H1 (cell line): ENCODE data around the gene ARHGAP22. TPM values are rescaled to one million over a fixed set of nuclear protein-coding genes. Genes with fewer than 3 reads are reported as not detected.

Experiments
- CTCF ChIA-PET: fragments of 300-600 bp; sonication (Branson Sonifier 250); formaldehyde crosslinking; loops from one replicate; lab custom pipeline; 2021; ENCODE audit not compliant: partially characterized antibody; lab: Charles Lee
- POLR2A ChIA-PET: fragments of 300-600 bp; sonication (Branson Sonifier 250); formaldehyde crosslinking; loops from one replicate; lab custom pipeline; 2021; ENCODE audit warnings: inconsistent platforms; ENCODE audit not compliant: partially characterized antibody; lab: Charles Lee
- DNase-seq, 2 experiments: peaks; one replicate each; pipeline versions ENCODE4 v3.0.0 to v3.0.0-alpha.2; 2010 to 2022; ENCODE audit warnings: low spot score in 2 of 2, low read depth in 1 of 2, mixed read lengths in 1 of 2
- FAIRE-seq: peaks from 2 replicates; lab custom pipeline; 2011; peaks lifted over from hg19 to GRCh38; lab: Jason Lieb, UNC
- H2AFZ ChIP-seq: 2 replicates; pipeline ENCODE4 v1.8.1; 2012; ENCODE audit warnings: low read length, inconsistent platforms
- H2AK5ac ChIP-seq: 2 replicates; pipeline ENCODE4 v1.6.1; 2013; ENCODE audit warnings: low read depth, low read length
- H2BK120ac ChIP-seq: replicated peaks from 2 replicates; pipeline ENCODE3; 2013; ENCODE audit warnings: low read depth, low read length, inconsistent platforms
- H2BK12ac ChIP-seq: 2 replicates; pipeline ENCODE4 v1.6.1; 2013; ENCODE audit warnings: low read depth, low read length
- H2BK15ac ChIP-seq: 2 replicates; pipeline ENCODE4 v1.6.1; 2013; ENCODE audit warnings: low read length
- H2BK20ac ChIP-seq: 2 replicates; pipeline ENCODE4 v1.6.1; 2013; ENCODE audit warnings: low read length
- H2BK5ac ChIP-seq: 2 replicates; pipeline ENCODE4 v1.6.1; 2013; ENCODE audit warnings: low read depth, low read length
- H3K14ac ChIP-seq: 2 replicates; pipeline ENCODE4 v1.6.1; 2013; ENCODE audit warnings: inconsistent platforms; ENCODE audit not compliant: insufficient read length
- H3K18ac ChIP-seq: 2 replicates; pipeline ENCODE4 v1.6.1; 2013; ENCODE audit warnings: low read length; ENCODE audit errors: extremely low read depth
- H3K23ac ChIP-seq: 2 replicates; pipeline ENCODE4 v1.6.1; 2013; ENCODE audit warnings: inconsistent platforms; ENCODE audit not compliant: insufficient read length
- H3K23me2 ChIP-seq: 2 replicates; pipeline ENCODE4 v1.6.1; 2013; ENCODE audit warnings: low read depth, low read length
- H3K27ac ChIP-seq: 2 replicates; pipeline ENCODE4 v1.6.1; 2011; ENCODE audit warnings: low read depth, low read length, inconsistent platforms
- H3K27me3 ChIP-seq, 4 experiments: replicated peaks in 1 of 4; 1 replicate in 1 of 4; 2 replicates in 3 of 4; pipeline versions ENCODE4 v1.6.1 to v1.8.1; 2011 to 2013; ENCODE audit warnings: low read length in 3 of 4, mild to moderate bottlenecking in 3 of 4, inconsistent platforms in 2 of 4, mixed read lengths in 2 of 4, moderate library complexity in 1 of 4; ENCODE audit not compliant: control insufficient read depth in 3 of 4, insufficient read depth in 3 of 4; ENCODE audit errors: extremely low read depth in 1 of 4
- H3K36me3 ChIP-seq, 4 experiments: 2 replicates each; pipeline versions ENCODE4 v1.6.1 to v1.8.1; 2011 to 2013; ENCODE audit warnings: mild to moderate bottlenecking in 4 of 4, low read length in 3 of 4, moderate library complexity in 2 of 4, control low read depth in 1 of 4, inconsistent platforms in 1 of 4; ENCODE audit not compliant: insufficient read depth in 4 of 4, control insufficient read depth in 2 of 4
- H3K4ac ChIP-seq: replicated peaks from 2 replicates; pipeline ENCODE3; 2013; ENCODE audit warnings: low read length, low read depth, mixed read lengths, inconsistent platforms; ENCODE audit not compliant: insufficient read length
- H3K4me1 ChIP-seq, 4 experiments: replicated peaks in 1 of 4; 1 replicate in 1 of 4; 2 replicates in 3 of 4; pipeline versions ENCODE4 v1.6.1 to v1.8.1; 2011 to 2013; ENCODE audit warnings: low read length in 3 of 4, inconsistent platforms in 2 of 4, mixed read lengths in 1 of 4; ENCODE audit not compliant: insufficient read depth in 4 of 4, control insufficient read depth in 3 of 4
- H3K4me2 ChIP-seq, 2 experiments: 2 replicates each; pipeline versions ENCODE4 v1.6.1 to v1.8.1; 2011 to 2013; ENCODE audit warnings: low read depth in 2 of 2, low read length in 2 of 2, control low read depth in 1 of 2, inconsistent platforms in 1 of 2, mild to moderate bottlenecking in 1 of 2; ENCODE audit not compliant: insufficient read depth in 1 of 2
- H3K4me3 ChIP-seq, 4 experiments: fragments of 200-600, 300-600 bp in 1 of 4; sonication (generic), shearing (Covaris generic), sonication (Bioruptor Twin) in 1 of 4; 2 replicates each; pipeline versions ENCODE4 v1.5.1 to v1.8.1; 2011 to 2016; ENCODE audit warnings: low read length in 4 of 4, low read depth in 3 of 4, control low read depth in 2 of 4, inconsistent platforms in 2 of 4, mild to moderate bottlenecking in 2 of 4, mixed read lengths in 1 of 4, moderate library complexity in 1 of 4; ENCODE audit not compliant: insufficient read depth in 2 of 4; ENCODE audit errors: extremely low read depth in 1 of 4
- H3K56ac ChIP-seq: replicated peaks from 2 replicates; pipeline ENCODE3; 2013; ENCODE audit warnings: low read depth, mild to moderate bottlenecking, mixed read lengths, low read length, inconsistent platforms; ENCODE audit not compliant: insufficient read length
- H3K79me1 ChIP-seq: 2 replicates; pipeline ENCODE4 v1.6.1; 2013; ENCODE audit warnings: low read depth, low read length, control low read depth
- H3K79me2 ChIP-seq, 2 experiments: 2 replicates each; pipeline versions ENCODE4 v1.6.1 to v1.8.1; 2012 to 2013; ENCODE audit warnings: low read length in 2 of 2, mild to moderate bottlenecking in 2 of 2, inconsistent platforms in 1 of 2; ENCODE audit not compliant: insufficient read depth in 2 of 2, control insufficient read depth in 1 of 2
- H3K9ac ChIP-seq, 4 experiments: replicated peaks in 1 of 4; 1 replicate in 1 of 4; 2 replicates in 3 of 4; pipeline versions ENCODE4 v1.6.1 to v1.8.1; 2011 to 2013; ENCODE audit warnings: low read depth in 3 of 4, low read length in 3 of 4, control low read depth in 2 of 4, mild to moderate bottlenecking in 2 of 4, moderate library complexity in 2 of 4, inconsistent platforms in 1 of 4; ENCODE audit errors: extremely low read depth in 1 of 4
- H3K9me3 ChIP-seq, 2 experiments: 2 replicates each; pipeline versions ENCODE4 v1.6.1 to v1.8.1; 2012 to 2013; ENCODE audit warnings: mild to moderate bottlenecking in 2 of 2, moderate library complexity in 2 of 2, control low read depth in 1 of 2, inconsistent platforms in 1 of 2, low read depth in 1 of 2, low read length in 1 of 2, mixed read lengths in 1 of 2; ENCODE audit not compliant: insufficient read depth in 2 of 2
- H4K20me1 ChIP-seq, 2 experiments: replicated peaks in 1 of 2; 2 replicates each; pipeline versions ENCODE3 to v1.8.1; 2011 to 2013; ENCODE audit warnings: inconsistent platforms in 2 of 2, low read length in 2 of 2, mild to moderate bottlenecking in 1 of 2; ENCODE audit not compliant: insufficient read depth in 2 of 2, control insufficient read depth in 1 of 2
- H4K5ac ChIP-seq: 2 replicates; pipeline ENCODE4 v1.6.1; 2013; ENCODE audit warnings: low read length, low read depth, mixed read lengths, inconsistent platforms; ENCODE audit not compliant: insufficient read length
- H4K8ac ChIP-seq: 2 replicates; pipeline ENCODE4 v1.8.0; 2013; ENCODE audit warnings: mild to moderate bottlenecking, moderate library complexity, low read length, inconsistent platforms; ENCODE audit not compliant: insufficient read depth; ENCODE audit errors: extremely low read depth
- H4K91ac ChIP-seq: replicated peaks from 2 replicates; pipeline ENCODE3; 2013; ENCODE audit warnings: low read length, mixed read lengths, inconsistent platforms; ENCODE audit not compliant: insufficient read length
- BACH1 ChIP-seq: IDR thresholded peaks from 2 replicates; pipeline ENCODE4 v1.6.1; 2012; ENCODE audit warnings: low read length, improper control_type of control experiment
- BRCA1 ChIP-seq: IDR thresholded peaks from 2 replicates; pipeline ENCODE4 v1.6.1; 2012; ENCODE audit warnings: low read depth, low read length, improper control_type of control experiment
- FOSL1 ChIP-seq: IDR thresholded peaks from 2 replicates; pipeline ENCODE4 v1.6.1; 2011; ENCODE audit warnings: mild to moderate bottlenecking, low read depth, low read length, moderate library complexity; ENCODE audit not compliant: insufficient read depth
- JUN ChIP-seq: IDR thresholded peaks from 2 replicates; pipeline ENCODE4 v1.6.1; 2011; ENCODE audit warnings: low read depth, mild to moderate bottlenecking, improper control_type of control experiment, low read length
- MAFK ChIP-seq: IDR thresholded peaks from 2 replicates; pipeline ENCODE4 v1.6.1; 2012; ENCODE audit warnings: low read depth, mild to moderate bottlenecking, improper control_type of control experiment, low read length
- PHF8 ChIP-seq: fragments of 200-600 bp; sonication (generic); conservative IDR thresholded peaks from 2 replicates; pipeline ENCODE4 v1.7.1; 2012; ENCODE audit warnings: low read depth, mild to moderate bottlenecking, inconsistent platforms, low read length, moderate library complexity
- POLR2AphosphoS5 ChIP-seq: IDR thresholded peaks from 2 replicates; pipeline ENCODE4 v1.6.1; 2011; ENCODE audit warnings: low read depth, low read length
- RAD21 ChIP-seq, 2 experiments: IDR thresholded peaks in 1 of 2; conservative IDR thresholded peaks in 1 of 2; 2 replicates each; pipeline ENCODE4 v1.6.1; 2011; ENCODE audit warnings: low read depth in 2 of 2, low read length in 2 of 2, improper control_type of control experiment in 1 of 2, inconsistent platforms in 1 of 2, mild to moderate bottlenecking in 1 of 2, moderate library complexity in 1 of 2
- SP4 ChIP-seq: IDR thresholded peaks from 2 replicates; pipeline ENCODE4 v1.6.1; 2012; ENCODE audit warnings: low read length, inconsistent platforms
- WGBS, 2 experiments: shearing (Covaris generic) in 1 of 2; methylation state at CpG; one replicate each; pipeline versions ENCODE4 v1.1.6 to v1.1.7; 2013 to 2015; ENCODE audit warnings: low lambda C conversion rate in 2 of 2, mixed read lengths in 2 of 2, inconsistent platforms in 1 of 2, low coverage in 1 of 2, missing lambda C conversion rate in 1 of 2; ENCODE audit not compliant: insufficient replicate concordance in 2 of 2, insufficient coverage in 1 of 2, insufficient read length in 1 of 2; ENCODE audit errors: extremely low coverage in 1 of 2, missing lambda C conversion rate in 1 of 2; 5-methylcytosine and 5-hydroxymethylcytosine counted together
- polyA plus RNA-seq, 7 experiments: library from polyadenylated mRNA; depleted of rRNA in 3 of 7; stranded (reverse) in 5 of 7; unstranded in 2 of 7; fragments of >200 nt in 5 of 7; fragments of 200-250 nt in 2 of 7; gene quantifications; 1 replicate in 5 of 7; 2 replicates in 1 of 7; 4 replicates in 1 of 7; pipeline versions ENCODE4 v1.2.1 to v1.2.3, GENCODE V29; 2011 to 2013; ENCODE audit warnings: missing spikeins in 2 of 7, mixed read lengths in 2 of 7
- total RNA-seq: library from RNA; stranded (reverse); fragmentation: NEBNext Ultra II Directional; extraction: Animal tissue kit (Norgen Biotek cat#: 25700); gene quantifications from 2 replicates; pipeline ENCODE4 v1.2.1, GENCODE V29; 2021

The ARHGAP22 gene
- total and polyA plus RNA-seq, 2 of the 8 experiments (the other 6 are each of a cell fraction or from before 2014, with no cell fraction given) = 3.6 to 11.2 TPM

GRCh38 chr10:48523820-48524758, 80.8 kb downstream of the ARHGAP22 start:
- no peak overlapping the region for H2BK12ac ChIP-seq
- no peak overlapping the region for H4K5ac ChIP-seq
- H4K20me1 ChIP-seq = peaks cover 0 to 3% of the 10 kb centered on the region in 2 experiments
- H2BK5ac ChIP-seq = no peak overlapping the region
- no peaks in the 10 kb centered on the region for H3K9me3 ChIP-seq
- H3K56ac ChIP-seq = no peak overlapping the region
- ChIA-PET CTCF (interaction anchor here (0.7 to 4.6 kb wide), 30 partner anchors 13 to 162 kb away, joined by 3 to 69 read pairs (median 3); no protein-coding TSS in a partner anchor), POLR2A (interaction anchor here (1.0 to 1.5 kb wide), 3 partner anchors 10 to 28 kb away, joined by 4 to 7 read pairs (median 4); no protein-coding TSS in a partner anchor)
- H3K27ac ChIP-seq = no peak overlapping the region
- H3K23ac ChIP-seq = no peak overlapping the region
- peaks cover 12% of the 10 kb centered on the region for H3K79me1 ChIP-seq
- peak overlapping the region; percentile 54 to 78 (median 73) for H3K4me3 ChIP-seq
- no peak overlapping the region for H3K4ac ChIP-seq
- H3K14ac ChIP-seq = no peak overlapping the region
- H3K4me2 ChIP-seq = peak overlapping the region; percentile 71 to 83
- DNase-seq (peak in 1 of 2 experiments; percentile 83), FAIRE-seq (no peak)
- H2BK15ac ChIP-seq = no peak overlapping the region
- H2AFZ ChIP-seq = no peak overlapping the region
- peak overlapping the region; percentile 71; the same call in 1 of the 2 replicates for H3K18ac ChIP-seq
- peak overlapping the region in 1 of 4 experiments; percentile 50; a peak in 1 of 7 replicates for H3K9ac ChIP-seq
- H2BK20ac ChIP-seq = no peak overlapping the region
- H3K36me3 ChIP-seq = no peaks in the 10 kb centered on the region; a peak in 1 of 8 replicates
- peak overlapping the region; percentile 87 for H4K8ac ChIP-seq
- 5% methylated on average over 68 of the region's 93 CpGs; no CpG with 5 or more reads in 1 of the 2 experiments for WGBS, 2 experiments
- no peak overlapping the region for H2BK120ac ChIP-seq
- H3K4me1 ChIP-seq = peaks cover 2 to 16% (median 3%) of the 10 kb centered on the region in 4 experiments; a peak in 6 of 7 replicates
- peaks cover 0 to 16% of the 10 kb centered on the region in 2 experiments; a peak in 1 of 4 replicates for H3K79me2 ChIP-seq
- peaks cover 6% of the 10 kb centered on the region; the same call in 1 of the 2 replicates for H3K23me2 ChIP-seq
- H2AK5ac ChIP-seq = no peak overlapping the region
- peaks cover 0 to 2% (median 0%) of the 10 kb centered on the region in 4 experiments; a peak in 1 of 7 replicates for H3K27me3 ChIP-seq
- no peak overlapping the region for H4K91ac ChIP-seq
- TF ChIP-seq BACH1 = peak; percentile 8; the same call in 1 of the 2 replicates
- TF ChIP-seq POLR2AphosphoS5 = no peak
- no peak for TF ChIP-seq MAFK
- no peak; the same call in 1 of the 2 replicates for TF ChIP-seq PHF8
- TF ChIP-seq RAD21 (IDR thresholded peaks at IDR 0.05 in 1 of 2, conservative IDR thresholded peaks at IDR 0.05 in 1 of 2; ENCODE audit: low read depth in 2 of 2, low read length in 2 of 2) = peak; percentile 41 to 73; a peak in 3 of 4 replicates
- no peak for TF ChIP-seq SP4
- TF ChIP-seq JUN = no peak
- TF ChIP-seq FOSL1 = no peak
- no peak for TF ChIP-seq BRCA1
